Limb (tissue), 2 donors: Measurements from ENCODE around the gene ZNF507.
"Not testable (repeated sequence)": the region's sequence is repeated elsewhere in the genome, so short reads cannot be mapped to it uniquely, and the experiment has no call there.

Experiments used
- DNase-seq, 2 donors: peaks; one replicate each; pipeline ENCODE4 v3.0.0-alpha.2; 2016; ENCODE audit errors: extremely low spot score in 2 of 2

ZNF507 gene

GRCh38 chr19:32407004-32407992 is 61.9 kb downstream of the ZNF507 start:
- DNase-seq = peak in 1 of 2 donors; percentile 34

DNA sequence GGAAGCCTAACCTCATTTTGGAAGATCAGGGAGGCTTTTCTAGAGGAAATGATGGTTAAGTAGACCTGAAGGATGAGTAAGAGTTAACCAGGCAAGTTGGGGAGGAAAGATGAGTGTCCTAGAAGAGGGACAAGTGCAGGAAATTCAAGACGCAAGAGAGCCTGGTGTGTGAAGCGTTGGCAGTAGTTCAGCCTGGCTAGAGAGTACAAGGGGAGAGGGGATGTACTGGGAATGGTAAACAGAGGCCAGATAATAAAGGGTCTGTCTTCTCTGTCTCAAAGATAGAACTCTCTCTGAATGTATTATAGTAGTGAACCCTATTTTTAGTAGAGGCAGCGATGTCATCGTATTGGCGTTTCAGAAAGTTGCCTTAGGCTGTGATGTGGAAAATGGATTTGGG is 69.8 kb downstream of the ZNF507 start:
- no peak for DNase-seq

GRCh38 chr19:32415669-32416068 is 70.3 kb downstream of the ZNF507 start:
- DNase-seq = no peak

DNA sequence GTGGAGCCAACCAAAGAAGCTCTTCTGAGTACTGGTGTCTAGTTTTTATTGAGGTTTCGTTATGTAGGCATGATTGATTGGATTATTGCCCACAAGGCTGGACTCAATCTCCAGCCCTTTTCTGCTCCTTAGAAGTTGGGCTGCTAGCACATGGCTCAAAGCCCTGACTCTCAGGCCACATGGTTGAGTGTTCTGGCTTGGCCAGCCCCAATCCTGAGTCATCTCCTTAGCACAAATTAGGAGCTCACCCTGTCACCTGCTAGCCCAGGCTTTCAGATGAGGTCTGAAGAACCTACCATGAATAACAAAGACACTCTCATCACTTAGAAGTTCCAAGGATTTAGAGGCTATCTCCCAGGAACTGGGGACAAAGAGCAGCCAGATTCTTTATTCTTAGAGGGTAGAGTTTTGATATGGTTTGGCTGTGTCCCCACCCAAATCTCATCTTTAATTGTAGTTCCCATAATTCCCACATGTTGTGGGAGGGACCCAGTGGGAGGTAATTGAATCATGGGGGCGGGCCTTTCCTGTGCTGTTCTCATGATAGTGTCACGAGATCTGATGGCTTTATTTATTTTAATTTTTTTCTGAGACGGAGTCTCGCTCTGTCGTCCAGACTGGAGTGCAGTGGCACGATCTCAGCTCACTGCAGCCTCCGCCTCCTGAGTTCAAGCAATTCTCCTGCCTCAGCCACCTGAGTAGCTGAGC is 71.5 kb downstream of the ZNF507 start:
- DNase-seq = no peak

GRCh38 chr19:32418155-32418554 is 72.7 kb downstream of the ZNF507 start:
- DNase-seq = no peak

DNA sequence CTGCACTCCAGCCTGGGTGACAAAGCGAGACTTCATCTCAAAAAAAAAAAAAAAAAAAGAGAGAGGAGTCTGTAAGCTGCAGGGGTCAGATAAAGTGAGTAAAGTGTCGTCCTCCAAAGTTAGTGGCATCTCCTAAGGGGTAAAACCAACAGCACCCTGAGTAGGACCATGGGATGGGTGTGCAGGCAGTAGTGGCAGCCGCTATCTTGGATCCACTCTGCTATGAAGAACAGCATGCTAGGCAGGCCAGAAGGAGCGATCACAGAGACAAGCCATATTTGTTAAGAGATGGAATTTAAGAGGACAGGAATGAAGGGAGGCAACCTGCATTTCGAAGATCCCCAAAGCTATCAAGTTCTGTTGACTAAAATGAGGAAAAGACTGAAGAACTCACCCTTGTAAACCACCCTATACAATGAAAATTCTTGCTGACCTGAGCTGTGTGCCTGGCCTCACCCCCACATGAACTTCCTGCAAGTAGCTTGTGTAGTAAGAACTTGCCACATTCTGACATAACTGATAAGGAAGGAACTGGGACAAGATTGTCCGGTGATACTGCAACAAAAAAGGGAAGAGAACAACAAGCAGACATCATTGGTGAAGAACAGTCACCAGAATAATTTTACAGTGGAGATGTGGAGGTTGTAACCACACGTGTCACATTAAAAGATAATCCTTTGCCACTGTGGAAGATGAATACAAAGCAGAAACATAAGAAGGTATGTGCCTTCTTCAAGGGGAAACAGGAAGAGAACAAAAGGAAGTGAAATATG is 76.4 kb downstream of the ZNF507 start:
- DNase-seq = no peak

DNA sequence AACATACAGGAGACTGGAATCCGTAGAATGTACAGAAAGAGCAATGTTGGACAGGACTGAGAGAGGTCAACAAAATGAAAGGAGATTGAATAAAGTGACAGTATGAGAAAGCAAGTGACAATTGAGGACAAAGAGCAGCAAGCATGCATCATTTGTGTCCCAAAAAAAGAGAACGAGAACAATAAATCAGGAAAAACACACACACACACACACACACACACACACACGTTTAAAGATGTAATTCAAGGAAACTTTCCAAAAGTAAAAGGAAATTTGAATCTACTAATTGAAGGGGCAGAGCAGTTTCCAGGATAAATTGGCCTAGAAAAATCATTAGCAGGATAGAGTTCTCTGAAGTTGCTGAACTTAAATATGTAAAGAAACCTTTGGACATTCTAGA is 77.0 kb downstream of the ZNF507 start:
- DNase-seq = no peak

DNA sequence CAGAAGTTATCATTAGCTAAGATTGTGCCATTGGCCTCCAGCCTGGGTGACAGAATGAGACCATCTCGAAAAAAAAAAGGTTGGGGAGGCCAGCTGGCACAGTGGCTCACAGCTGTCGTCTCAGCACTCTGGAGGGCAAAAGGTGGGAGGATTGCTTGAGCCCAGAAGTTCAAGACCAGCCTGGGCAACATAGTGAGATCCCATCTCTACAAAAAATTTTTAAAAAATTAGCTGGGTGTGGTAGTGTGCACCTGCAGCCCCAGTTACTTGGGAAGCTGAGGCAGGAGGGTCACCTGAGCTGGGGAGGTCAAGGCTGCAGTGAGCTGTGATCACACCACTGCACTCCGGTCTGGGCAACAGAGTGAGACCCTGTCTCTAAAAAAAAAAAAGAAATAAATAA is 78.5 kb downstream of the ZNF507 start:
- not testable (repeated sequence) for DNase-seq

DNA sequence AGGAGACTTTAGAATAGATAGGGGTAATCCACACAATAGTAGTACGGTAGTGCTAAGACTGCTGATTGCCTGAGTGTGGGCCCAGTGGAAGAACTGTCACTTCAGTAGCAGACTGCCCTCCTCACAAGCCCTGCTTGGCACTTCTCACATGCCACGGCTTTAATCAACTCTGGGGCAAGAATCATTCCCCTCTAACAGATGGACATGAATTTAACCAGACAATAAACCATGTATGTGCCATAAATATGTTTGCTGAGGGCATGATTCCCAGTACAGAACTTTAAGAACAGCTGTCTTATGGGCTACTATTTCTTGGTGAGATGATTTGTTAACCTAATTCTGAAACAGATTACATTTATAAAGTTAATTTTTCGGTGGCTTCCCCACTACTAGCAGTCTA is 82.1 kb downstream of the ZNF507 start:
- DNase-seq = no peak

GRCh38 chr19:32436692-32437091 is 91.3 kb downstream of the ZNF507 start:
- DNase-seq = no peak

GRCh38 chr19:32437096-32437495 is 91.7 kb downstream of the ZNF507 start:
- no peak for DNase-seq
